Measurements from ENCODE around the gene MERTK. TPM values are rescaled to one million over a fixed set of nuclear protein-coding genes. Genes with fewer than 3 reads are reported as not detected.
"Not testable (repeated sequence)": the region's sequence is repeated elsewhere in the genome, so short reads cannot be mapped to it uniquely, and the experiment has no call there.

Gene MERTK
- total RNA-seq, 1 experiment from 2014 or later, result 39.2 TPM

DNA sequence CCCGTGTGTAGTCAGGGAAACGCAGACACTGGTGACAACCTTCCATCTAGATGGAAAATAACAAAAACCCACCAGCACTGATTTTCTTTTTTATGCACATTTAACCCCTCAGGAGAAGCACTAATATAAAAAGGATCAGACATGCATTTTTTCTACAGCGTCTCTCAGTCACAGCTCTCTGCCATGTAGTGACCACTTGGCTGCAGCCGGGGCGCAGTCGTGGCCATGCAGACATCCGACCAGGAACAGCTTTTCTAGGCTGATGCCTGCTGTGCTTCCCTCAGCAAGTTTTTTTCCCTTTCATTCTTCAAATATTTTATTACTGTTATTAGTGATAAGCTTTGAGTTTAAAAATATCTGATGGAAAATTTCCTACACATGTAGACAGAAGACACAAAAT, 63.3 kb downstream of the MERTK start:
- Mint-ChIP-seq H3K36me3 (ENCODE audit: insufficient read depth, unreplicated experiment) (peaks cover 55% of the 10 kb centered on the region), H3K4me3 (ENCODE audit: unreplicated experiment) (no peak overlapping the region), H3K27ac (ENCODE audit: unreplicated experiment) (no peak overlapping the region), H3K4me1 (ENCODE audit: low read depth, unreplicated experiment) (peaks cover 11% of the 10 kb centered on the region), H3K27me3 (ENCODE audit: insufficient read depth, unreplicated experiment) (no peaks in the 10 kb centered on the region), H3K9me3 (ENCODE audit: unreplicated experiment) (no peaks in the 10 kb centered on the region)
- Histone ChIP-seq H3K36me3 (ENCODE audit: control insufficient read depth, insufficient read depth, low read length) (no peaks in the 10 kb centered on the region), H3K4me3 (ENCODE audit: low read depth, low read length) (no peak overlapping the region), H3K9me3 (no peaks in the 10 kb centered on the region), H3K4me1 (peaks cover 11% of the 10 kb centered on the region), H3K27me3 (replicated peaks; ENCODE audit: control insufficient read depth, insufficient read depth, low read length) (no peaks in the 10 kb centered on the region)
- ChIA-PET CTCF (interaction anchor here (0.7 kb wide), 1 partner anchor 9 kb away, joined by 3 read pairs; no protein-coding TSS in a partner anchor), POLR2A (no interaction called here)
- TF ChIP-seq, protein P1, sequence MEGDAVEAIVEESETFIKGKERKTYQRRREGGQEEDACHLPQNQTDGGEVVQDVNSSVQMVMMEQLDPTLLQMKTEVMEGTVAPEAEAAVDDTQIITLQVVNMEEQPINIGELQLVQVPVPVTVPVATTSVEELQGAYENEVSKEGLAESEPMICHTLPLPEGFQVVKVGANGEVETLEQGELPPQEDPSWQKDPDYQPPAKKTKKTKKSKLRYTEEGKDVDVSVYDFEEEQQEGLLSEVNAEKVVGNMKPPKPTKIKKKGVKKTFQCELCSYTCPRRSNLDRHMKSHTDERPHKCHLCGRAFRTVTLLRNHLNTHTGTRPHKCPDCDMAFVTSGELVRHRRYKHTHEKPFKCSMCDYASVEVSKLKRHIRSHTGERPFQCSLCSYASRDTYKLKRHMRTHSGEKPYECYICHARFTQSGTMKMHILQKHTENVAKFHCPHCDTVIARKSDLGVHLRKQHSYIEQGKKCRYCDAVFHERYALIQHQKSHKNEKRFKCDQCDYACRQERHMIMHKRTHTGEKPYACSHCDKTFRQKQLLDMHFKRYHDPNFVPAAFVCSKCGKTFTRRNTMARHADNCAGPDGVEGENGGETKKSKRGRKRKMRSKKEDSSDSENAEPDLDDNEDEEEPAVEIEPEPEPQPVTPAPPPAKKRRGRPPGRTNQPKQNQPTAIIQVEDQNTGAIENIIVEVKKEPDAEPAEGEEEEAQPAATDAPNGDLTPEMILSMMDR (IDR thresholded peaks at IDR 0.05; ENCODE audit: insufficient read depth in 1 of 2, low read depth in 1 of 2, low read length in 1 of 2, severe bottlenecking in 1 of 2, unreplicated experiment in 1 of 2), result no peak
- BruUV-seq (replicated peaks), result no TSS peak
- intact Hi-C loops (cut with micrococcal nuclease; ENCODE audit: unreplicated experiment), result no loop called here
- no peak for DNase-seq

DNA sequence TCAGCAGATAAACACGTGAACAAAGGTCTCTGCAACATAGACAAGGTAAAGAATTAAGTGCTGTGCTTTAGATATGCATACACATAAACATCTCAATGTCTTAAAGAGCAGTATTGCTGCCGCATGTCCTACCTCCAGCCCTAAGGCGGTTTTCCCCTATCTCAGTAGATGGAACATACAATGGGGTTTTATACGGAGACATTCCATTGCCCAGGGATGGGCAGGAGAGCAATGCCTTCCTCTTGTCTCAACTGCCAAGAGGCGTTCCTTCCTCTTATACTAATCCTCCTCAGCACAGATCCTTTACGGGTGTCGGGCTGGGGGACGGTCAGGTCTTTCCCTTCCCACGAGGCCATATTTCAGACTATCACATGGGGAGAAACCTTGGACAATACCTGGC, 64.7 kb downstream of the MERTK start:
- H3K4me3 ChIP-seq (ENCODE audit: low read depth, low read length); CTCF ChIA-PET; H3K27me3 ChIP-seq (replicated peaks; ENCODE audit: control insufficient read depth, insufficient read depth, low read length); H3K9me3 ChIP-seq; H3K4me3 Mint-ChIP-seq (ENCODE audit: unreplicated experiment); BruUV-seq (replicated peaks); H3K27ac Mint-ChIP-seq (ENCODE audit: unreplicated experiment); H3K36me3 ChIP-seq (ENCODE audit: control insufficient read depth, insufficient read depth, low read length); intact Hi-C loops (cut with micrococcal nuclease; ENCODE audit: unreplicated experiment); H3K27me3 Mint-ChIP-seq (ENCODE audit: insufficient read depth, unreplicated experiment); H3K9me3 Mint-ChIP-seq (ENCODE audit: unreplicated experiment); DNase-seq; POLR2A ChIA-PET: not testable (repeated sequence)
- Mint-ChIP-seq H3K36me3 (ENCODE audit: insufficient read depth, unreplicated experiment) (peaks cover 52% of the 10 kb centered on the region), H3K4me1 (ENCODE audit: low read depth, unreplicated experiment) (peaks cover 12% of the 10 kb centered on the region)
- H3K4me1 ChIP-seq, result peaks cover 11% of the 10 kb centered on the region

DNA sequence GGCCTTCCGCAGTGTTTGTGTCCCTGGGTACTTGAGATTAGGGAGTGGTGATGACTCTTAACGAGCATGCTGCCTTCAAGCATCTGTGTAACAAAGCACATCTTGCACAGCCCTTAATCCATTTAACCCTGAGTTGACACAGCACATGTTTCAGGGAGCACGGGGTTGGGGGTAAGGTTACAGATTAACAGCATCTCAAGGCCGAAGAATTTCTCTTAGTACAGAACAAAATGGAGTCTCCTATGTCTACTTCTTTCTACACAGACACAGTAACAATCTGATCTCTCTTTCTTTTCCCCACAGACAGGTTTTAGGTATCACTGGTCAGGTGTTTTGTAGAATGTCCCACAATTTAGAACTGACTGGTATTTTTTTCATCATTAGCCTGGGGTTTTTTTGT, 65.1 kb downstream of the MERTK start:
- POLR2A ChIA-PET; H3K27me3 Mint-ChIP-seq (ENCODE audit: insufficient read depth, unreplicated experiment); BruUV-seq (replicated peaks); H3K36me3 ChIP-seq (ENCODE audit: control insufficient read depth, insufficient read depth, low read length); intact Hi-C loops (cut with micrococcal nuclease; ENCODE audit: unreplicated experiment); H3K9me3 ChIP-seq; H3K4me3 Mint-ChIP-seq (ENCODE audit: unreplicated experiment); H3K4me3 ChIP-seq (ENCODE audit: low read depth, low read length); H3K27me3 ChIP-seq (replicated peaks; ENCODE audit: control insufficient read depth, insufficient read depth, low read length); CTCF ChIA-PET; H3K9me3 Mint-ChIP-seq (ENCODE audit: unreplicated experiment); H3K27ac Mint-ChIP-seq (ENCODE audit: unreplicated experiment); DNase-seq: not testable (repeated sequence)
- peaks cover 11% of the 10 kb centered on the region for H3K4me1 ChIP-seq
- H3K36me3 Mint-ChIP-seq (ENCODE audit: insufficient read depth, unreplicated experiment), result peaks cover 55% of the 10 kb centered on the region
- peaks cover 12% of the 10 kb centered on the region for H3K4me1 Mint-ChIP-seq (ENCODE audit: low read depth, unreplicated experiment)

DNA sequence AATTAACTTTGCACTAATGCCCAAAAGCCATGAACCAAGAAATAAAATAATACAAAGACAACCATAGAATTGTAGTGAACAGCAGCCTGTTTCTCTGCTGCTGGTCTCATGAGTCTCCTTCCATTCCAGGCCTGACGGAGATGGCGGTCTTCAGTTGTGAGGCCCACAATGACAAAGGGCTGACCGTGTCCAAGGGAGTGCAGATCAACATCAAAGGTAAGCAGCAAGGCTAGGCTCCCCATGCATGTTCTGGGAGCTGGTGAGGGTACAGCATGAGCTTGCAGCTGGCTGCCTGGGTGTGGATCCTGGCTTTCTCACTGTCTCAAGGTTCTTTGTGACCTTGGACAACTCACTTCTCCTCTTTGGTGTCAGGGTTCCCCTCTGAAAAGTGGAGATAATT, 66.7 kb downstream of the MERTK start:
- TF ChIP-seq, protein P1 (IDR thresholded peaks at IDR 0.05; ENCODE audit: insufficient read depth in 1 of 2, low read depth in 1 of 2, low read length in 1 of 2, severe bottlenecking in 1 of 2, unreplicated experiment in 1 of 2), result no peak
- DNase-seq, result no peak
- no peaks in the 10 kb centered on the region for H3K9me3 ChIP-seq
- BruUV-seq (replicated peaks), result no TSS peak
- Mint-ChIP-seq H3K4me3 (ENCODE audit: unreplicated experiment) (no peak overlapping the region), H3K9me3 (ENCODE audit: unreplicated experiment) (no peaks in the 10 kb centered on the region), H3K4me1 (ENCODE audit: low read depth, unreplicated experiment) (peaks cover 12% of the 10 kb centered on the region), H3K27ac (ENCODE audit: unreplicated experiment) (no peak overlapping the region), H3K27me3 (ENCODE audit: insufficient read depth, unreplicated experiment) (no peaks in the 10 kb centered on the region), H3K36me3 (ENCODE audit: insufficient read depth, unreplicated experiment) (peaks cover 61% of the 10 kb centered on the region)
- no peaks in the 10 kb centered on the region for H3K27me3 ChIP-seq (replicated peaks; ENCODE audit: control insufficient read depth, insufficient read depth, low read length)
- H3K36me3 ChIP-seq (ENCODE audit: control insufficient read depth, insufficient read depth, low read length), result no peaks in the 10 kb centered on the region
- intact Hi-C loops (cut with micrococcal nuclease; ENCODE audit: unreplicated experiment), result no loop called here
- CTCF ChIA-PET, result no interaction called here
- POLR2A ChIA-PET, result no interaction called here
- H3K4me1 ChIP-seq, result peaks cover 11% of the 10 kb centered on the region
- H3K4me3 ChIP-seq (ENCODE audit: low read depth, low read length), result no peak overlapping the region

Measured in Caco-2 (cell line).